ACC112 (cell line): ENCODE measurements around the gene PURA.

ENCODE experiments used
- H2AFZ ChIP-seq: fragments of 200-600 bp; sonication (generic); one replicate; pipeline ENCODE4 v1.6.0; 2017; ENCODE audit warnings: antibody characterized with exemption, low read length; ENCODE audit not compliant: unreplicated experiment
- H3K27ac ChIP-seq: fragments of 200-600 bp; sonication (generic); 2 replicates; pipeline ENCODE4 v1.5.1; 2014; ENCODE audit warnings: low read depth, mild to moderate bottlenecking, antibody characterized with exemption, low read length, moderate library complexity
- H3K27me3 ChIP-seq: fragments of 200-600 bp; sonication (generic); 2 replicates; pipeline ENCODE4 v1.6.1; 2014; ENCODE audit warnings: mild to moderate bottlenecking, antibody characterized with exemption, low read length, moderate library complexity, mixed read lengths; ENCODE audit not compliant: insufficient read depth
- H3K36me3 ChIP-seq: fragments of 200-600 bp; sonication (generic); 2 replicates; pipeline ENCODE4 v1.6.1; 2016; ENCODE audit warnings: mild to moderate bottlenecking, antibody characterized with exemption, low read length, moderate library complexity, mixed read lengths; ENCODE audit not compliant: insufficient read depth
- H3K4me1 ChIP-seq: fragments of 200-600 bp; sonication (generic); one replicate; pipeline ENCODE4 v1.6.1; 2016; ENCODE audit warnings: low read length, mixed read lengths; ENCODE audit not compliant: insufficient read depth, unreplicated experiment, control insufficient read depth
- H3K4me3 ChIP-seq: fragments of 200-600 bp; sonication (generic); 2 replicates; pipeline ENCODE4 v1.5.1; 2014; ENCODE audit warnings: mild to moderate bottlenecking, low read depth, low read length
- H3K79me2 ChIP-seq: fragments of 200-600 bp; sonication (generic); one replicate; pipeline ENCODE4 v1.6.0; 2016; ENCODE audit warnings: low read length; ENCODE audit not compliant: control insufficient read depth, unreplicated experiment, insufficient read depth

PURA gene

DNA sequence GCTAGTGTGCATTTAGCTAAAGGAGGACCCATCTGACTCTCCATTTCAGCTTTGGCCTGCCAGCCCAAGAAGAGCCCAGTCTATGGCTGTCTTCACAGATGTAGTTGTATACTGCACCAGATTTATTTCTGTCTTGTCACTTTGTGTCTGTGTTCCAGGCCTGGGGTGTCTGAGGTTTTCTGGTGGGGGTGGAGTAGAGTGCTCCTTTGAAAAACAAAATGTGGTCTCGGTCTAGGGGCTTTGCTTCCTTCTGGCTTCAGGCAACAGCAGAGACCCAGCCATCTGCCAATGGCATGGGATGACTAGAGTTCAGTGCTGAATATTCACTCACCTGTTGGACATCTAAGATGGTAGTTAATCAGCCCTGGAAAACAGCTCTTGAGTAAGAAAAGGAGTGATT is 22.7 kb downstream of the PURA start:
- Histone ChIP-seq H3K4me3 (no peak overlapping the region), H3K79me2 (peaks cover 10% of the 10 kb centered on the region), H3K27me3 (no peaks in the 10 kb centered on the region), H2AFZ (no peak overlapping the region), H3K4me1 (peaks cover 11% of the 10 kb centered on the region), H3K27ac (no peak overlapping the region), H3K36me3 (no peaks in the 10 kb centered on the region)

DNA sequence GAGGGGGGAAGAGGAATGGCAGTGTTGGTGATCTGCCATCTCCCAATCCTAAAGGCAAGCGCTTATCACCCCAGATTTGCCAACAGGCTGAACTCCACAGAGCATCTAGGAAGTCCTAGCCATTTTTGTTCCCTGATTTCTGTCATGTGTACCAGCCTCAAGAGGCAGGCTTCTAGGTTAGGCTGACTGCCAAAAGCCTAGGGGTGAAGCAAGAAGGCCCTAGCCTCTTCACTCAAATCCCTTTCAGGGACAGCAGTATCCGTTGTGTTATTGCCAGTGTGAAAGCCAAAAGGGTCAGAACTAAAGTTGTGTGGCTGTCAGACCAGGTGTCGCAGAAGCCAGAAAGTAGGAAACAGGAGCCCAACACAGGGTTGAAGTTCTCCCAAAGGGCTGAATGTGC is 26.5 kb downstream of the PURA start:
- Histone ChIP-seq H3K27me3 (no peaks in the 10 kb centered on the region), H3K4me3 (no peak overlapping the region), H3K4me1 (peaks cover 2% of the 10 kb centered on the region), H3K36me3 (no peaks in the 10 kb centered on the region), H3K79me2 (peaks cover 3% of the 10 kb centered on the region), H2AFZ (no peak overlapping the region), H3K27ac (no peak overlapping the region)

DNA sequence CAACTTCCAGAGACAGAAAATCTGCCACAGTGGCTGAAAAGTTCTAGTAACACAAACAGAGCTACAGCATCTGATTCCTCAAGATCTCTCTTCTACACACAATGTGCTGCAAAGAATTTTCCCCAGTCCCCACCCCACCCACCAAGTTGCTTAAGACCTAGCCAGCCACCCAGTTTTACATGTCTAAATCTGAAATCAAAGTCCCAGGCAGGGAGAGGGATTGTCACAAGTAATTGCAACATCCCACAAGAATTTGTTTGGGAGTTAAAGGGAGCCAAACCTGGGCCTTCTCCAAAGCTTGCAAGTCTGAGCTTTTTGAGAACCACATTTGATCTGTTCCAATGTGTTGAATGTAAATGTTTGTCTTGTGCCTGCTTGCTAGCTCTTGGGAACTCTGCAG is 27.3 kb downstream of the PURA start:
- peaks cover 3% of the 10 kb centered on the region for H3K79me2 ChIP-seq
- H3K36me3 ChIP-seq: no peaks in the 10 kb centered on the region
- H3K4me1 ChIP-seq: peaks cover 5% of the 10 kb centered on the region
- H3K4me3 ChIP-seq: no peak overlapping the region
- no peak overlapping the region for H3K27ac ChIP-seq
- no peak overlapping the region for H2AFZ ChIP-seq
- no peaks in the 10 kb centered on the region for H3K27me3 ChIP-seq

DNA sequence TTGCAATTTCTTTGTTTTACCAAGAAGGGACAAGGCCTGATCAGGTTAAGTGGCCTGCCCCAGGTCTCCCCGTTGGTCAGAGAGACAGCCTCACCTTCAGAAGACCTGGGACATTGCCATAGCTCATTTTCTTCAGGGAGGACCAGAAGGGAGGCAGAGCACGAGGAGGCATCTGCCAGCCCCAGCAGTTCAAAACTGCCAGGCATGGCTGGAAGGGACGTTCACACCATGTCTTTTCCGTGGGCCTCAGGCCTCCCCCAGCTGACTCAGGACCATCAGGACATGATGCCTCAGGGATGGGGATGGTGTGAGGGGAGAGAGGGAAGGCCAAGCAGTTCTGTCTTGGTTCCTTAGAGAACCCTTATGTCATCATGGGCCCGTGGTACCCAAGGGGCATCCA is 28.3 kb downstream of the PURA start:
- H3K27me3 ChIP-seq: no peaks in the 10 kb centered on the region
- no peak overlapping the region for H3K4me3 ChIP-seq
- no peaks in the 10 kb centered on the region for H3K36me3 ChIP-seq
- no peak overlapping the region for H3K27ac ChIP-seq
- no peak overlapping the region for H2AFZ ChIP-seq
- peaks cover 5% of the 10 kb centered on the region for H3K4me1 ChIP-seq
- peaks cover 3% of the 10 kb centered on the region for H3K79me2 ChIP-seq

DNA sequence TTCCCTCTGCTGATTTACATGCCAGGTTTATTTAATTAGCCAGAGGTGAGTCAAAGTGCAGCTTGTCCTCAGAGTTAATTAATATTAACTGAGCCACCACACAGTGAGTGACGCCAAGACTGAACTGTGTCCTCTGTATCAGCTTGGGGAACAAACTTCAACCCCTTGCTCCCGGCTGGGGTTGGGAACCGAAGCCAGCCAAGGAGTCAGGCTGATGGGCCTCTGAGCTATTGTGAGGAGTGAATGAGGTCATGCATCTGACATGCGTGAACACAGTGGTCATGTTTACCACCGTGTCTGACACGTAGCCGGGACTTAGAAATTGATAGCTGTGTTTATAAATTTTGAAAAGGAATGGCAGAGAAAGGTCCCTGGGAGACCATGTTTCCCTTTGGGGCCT is 28.9 kb downstream of the PURA start:
- Histone ChIP-seq H3K27me3 (no peaks in the 10 kb centered on the region), H3K4me1 (peaks cover 5% of the 10 kb centered on the region), H3K27ac (no peak overlapping the region), H3K36me3 (no peaks in the 10 kb centered on the region), H3K79me2 (peaks cover 3% of the 10 kb centered on the region), H3K4me3 (no peak overlapping the region), H2AFZ (no peak overlapping the region)

DNA sequence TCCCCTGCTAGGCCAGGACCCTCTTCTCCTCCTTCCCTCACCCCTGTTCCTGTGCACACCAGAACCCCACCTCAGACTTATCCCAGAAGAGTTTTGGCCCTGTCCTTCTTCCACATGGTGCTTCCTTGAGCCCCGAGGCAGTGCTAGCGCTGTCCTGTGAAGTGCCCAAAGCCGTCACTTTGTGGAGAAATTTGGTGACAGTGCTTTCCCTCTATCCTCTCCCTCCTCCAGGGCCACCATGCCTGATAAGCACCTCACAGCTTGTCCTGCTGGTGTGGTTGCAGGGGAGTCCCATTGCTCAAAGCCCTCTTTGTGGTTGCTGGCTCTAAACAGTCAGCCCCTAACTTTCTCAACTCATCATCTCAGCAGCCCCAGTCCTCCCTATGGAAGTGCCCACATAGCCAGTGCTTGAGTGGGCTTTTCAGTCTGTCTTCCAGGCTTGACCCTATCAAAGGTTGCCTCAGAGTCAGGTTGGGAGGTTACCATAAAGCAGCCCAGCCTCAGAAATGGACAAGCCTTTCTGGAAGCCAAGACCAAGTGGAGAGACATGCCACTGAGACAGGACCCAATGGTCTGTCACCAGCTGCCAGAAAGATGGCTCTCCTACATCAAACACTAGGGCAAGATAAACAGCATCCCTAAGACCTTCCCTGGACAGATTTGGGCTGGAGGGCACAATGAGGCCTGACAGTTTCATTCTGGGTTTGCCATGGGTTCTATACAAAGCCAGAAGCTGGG is 29.8 kb downstream of the PURA start:
- H3K79me2 ChIP-seq: peaks cover 3% of the 10 kb centered on the region
- H3K4me1 ChIP-seq: peaks cover 5% of the 10 kb centered on the region
- no peaks in the 10 kb centered on the region for H3K36me3 ChIP-seq
- no peak overlapping the region for H3K27ac ChIP-seq
- H2AFZ ChIP-seq: no peak overlapping the region
- H3K27me3 ChIP-seq: no peaks in the 10 kb centered on the region
- H3K4me3 ChIP-seq: no peak overlapping the region

DNA sequence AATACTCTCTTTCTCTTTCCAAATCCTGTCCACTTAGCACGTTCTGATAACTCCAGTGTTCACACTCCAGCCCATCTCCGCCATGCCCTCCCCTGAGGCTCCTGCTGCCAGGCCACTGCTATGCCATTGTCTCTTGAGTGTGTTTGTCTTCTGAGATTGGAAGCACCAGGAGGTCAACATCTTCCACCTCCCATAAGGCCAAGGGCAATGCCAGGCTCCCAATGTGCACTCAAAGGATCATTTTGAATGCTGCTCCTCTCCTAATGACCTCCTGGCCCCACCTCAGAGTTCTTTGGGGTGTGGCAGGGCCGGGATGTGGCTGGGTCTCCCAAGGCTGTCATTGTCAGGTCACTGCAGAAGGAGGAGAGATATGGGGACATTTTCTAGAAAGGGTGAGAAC is 31.3 kb downstream of the PURA start:
- Histone ChIP-seq H3K27me3 (no peaks in the 10 kb centered on the region), H3K79me2 (no peaks in the 10 kb centered on the region), H3K36me3 (no peaks in the 10 kb centered on the region), H2AFZ (no peak overlapping the region), H3K4me1 (peaks cover 5% of the 10 kb centered on the region), H3K4me3 (0 out of 2 replicates have a peak overlapping the region, but pooled peaks have one; percentile 64), H3K27ac (no peak overlapping the region)

DNA sequence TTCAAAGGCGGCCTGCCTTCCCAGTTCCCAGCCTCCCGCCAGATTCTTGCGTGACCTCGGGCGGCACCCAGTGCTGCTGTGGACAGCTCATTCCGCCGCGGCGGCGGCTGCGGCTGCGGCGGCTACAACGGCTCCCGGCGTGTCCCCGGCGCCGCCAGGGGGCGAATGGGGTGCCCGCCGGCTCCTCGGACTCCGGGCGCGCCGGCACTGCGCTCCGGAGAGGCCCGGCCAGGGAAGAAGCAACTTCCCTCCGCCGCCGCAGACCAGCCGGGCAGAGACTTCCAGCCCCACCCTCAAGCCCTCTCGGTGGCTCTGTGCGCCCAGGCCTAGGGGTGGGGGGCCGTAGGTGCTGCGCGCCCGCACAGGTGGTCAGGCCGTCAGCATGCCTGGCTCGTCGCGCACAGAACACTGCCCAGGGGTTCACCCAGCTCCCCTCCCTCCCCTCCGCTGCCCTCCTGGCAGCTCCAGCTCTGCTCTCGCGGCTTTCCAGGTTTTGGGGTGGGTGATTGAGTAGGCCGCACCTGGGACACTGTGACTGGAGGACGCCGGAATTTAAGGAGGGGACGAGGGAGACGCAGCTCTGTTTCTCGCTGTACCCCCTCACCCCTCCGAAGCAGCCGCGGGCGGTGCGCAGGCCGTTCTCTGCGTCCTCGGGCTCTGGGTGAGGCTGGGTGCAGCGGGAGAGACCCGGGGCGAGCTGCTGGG is 32.1 kb downstream of the PURA start:
- no peaks in the 10 kb centered on the region for H3K79me2 ChIP-seq
- no peaks in the 10 kb centered on the region for H3K36me3 ChIP-seq
- H3K4me1 ChIP-seq: peaks cover 5% of the 10 kb centered on the region
- no peaks in the 10 kb centered on the region for H3K27me3 ChIP-seq
- H3K27ac ChIP-seq: no peak overlapping the region
- H3K4me3 ChIP-seq: peak overlapping the region; percentile 64
- H2AFZ ChIP-seq: peak overlapping the region; percentile 7

DNA sequence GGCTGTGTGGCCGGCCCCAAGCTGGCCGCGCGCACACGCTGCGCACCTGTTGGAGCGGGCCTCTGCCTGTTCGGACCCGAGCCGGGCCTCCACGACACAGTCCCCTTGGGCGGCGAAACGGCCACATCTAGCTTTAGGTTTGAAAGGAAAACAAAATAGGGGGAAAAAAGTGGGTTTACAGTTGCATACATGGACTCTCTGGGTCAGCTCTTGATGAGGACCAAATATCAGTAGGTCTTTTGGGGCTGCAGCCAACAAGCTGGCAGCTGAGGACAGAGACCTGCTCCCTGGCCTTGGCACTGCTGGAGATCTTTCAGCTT is 32.6 kb downstream of the PURA start:
- Histone ChIP-seq H3K4me1 (peaks cover 5% of the 10 kb centered on the region), H3K27me3 (no peaks in the 10 kb centered on the region)

DNA sequence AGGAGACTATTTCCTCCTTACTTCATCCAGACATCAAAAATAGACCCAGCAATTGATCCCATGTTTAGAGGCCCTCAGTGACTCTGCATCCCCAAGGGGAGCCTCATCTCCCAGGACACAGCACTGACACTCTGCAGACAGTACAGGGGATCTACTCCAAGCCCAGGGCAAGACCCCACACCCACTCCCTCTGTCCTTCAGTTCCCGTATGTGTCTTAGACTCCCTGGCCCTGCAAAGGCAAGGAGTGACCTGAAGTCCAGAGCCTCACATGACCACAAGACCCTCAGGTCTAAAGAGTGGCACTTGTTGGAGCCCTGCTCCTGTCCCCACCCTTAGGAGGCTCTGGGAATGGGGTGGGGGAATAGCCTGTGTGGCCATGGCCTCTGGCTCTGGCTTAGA is 33.6 kb downstream of the PURA start:
- H3K36me3 ChIP-seq: no peaks in the 10 kb centered on the region
- no peak overlapping the region for H3K27ac ChIP-seq
- peaks cover 5% of the 10 kb centered on the region for H3K4me1 ChIP-seq
- H3K4me3 ChIP-seq: no peak overlapping the region
- H2AFZ ChIP-seq: no peak overlapping the region
- no peaks in the 10 kb centered on the region for H3K79me2 ChIP-seq
- no peaks in the 10 kb centered on the region for H3K27me3 ChIP-seq

More for the DNA sequence above, 32.6 kb downstream of the PURA start:
- Histone ChIP-seq H3K27ac (no peak overlapping the region), H3K36me3 (no peaks in the 10 kb centered on the region), H3K4me3 (peak overlapping the region; percentile 64), H2AFZ (no peak overlapping the region), H3K79me2 (no peaks in the 10 kb centered on the region)

DNA sequence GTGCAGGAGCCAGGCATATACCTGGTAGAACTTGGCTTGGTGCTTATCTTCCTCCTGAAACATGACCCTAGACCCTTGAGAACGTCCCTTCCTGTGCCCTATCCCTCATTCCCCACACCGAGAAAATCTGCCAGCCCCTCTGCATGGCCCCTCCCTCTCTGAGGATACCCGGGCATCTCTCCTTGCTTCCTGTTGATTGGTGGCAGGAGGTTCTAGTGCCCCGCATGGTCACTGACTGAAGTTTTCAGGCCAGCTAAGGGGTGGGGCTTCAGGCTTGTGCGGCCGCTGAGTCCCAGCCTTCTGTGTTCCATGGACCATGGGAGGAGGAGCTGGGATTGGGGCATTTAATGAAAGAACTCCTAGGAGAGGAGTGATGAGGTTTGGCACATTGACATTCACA is 34.6 kb downstream of the PURA start:
- Histone ChIP-seq H3K79me2 (no peaks in the 10 kb centered on the region), H3K4me3 (no peak overlapping the region), H3K36me3 (no peaks in the 10 kb centered on the region), H3K27ac (no peak overlapping the region), H3K27me3 (no peaks in the 10 kb centered on the region), H3K4me1 (peaks cover 5% of the 10 kb centered on the region), H2AFZ (no peak overlapping the region)
